GM19328 (cell line): ENCODE data around the gene RWDD4.
"Not testable (repeated sequence)": the region's sequence is repeated elsewhere in the genome, so short reads cannot be mapped to it uniquely, and the experiment has no call there.

Experiments
- ATAC-seq: cut with Tn5 transposase; IDR thresholded peaks from one replicate; pipeline ENCODE4 v1.9.1; 2021; ENCODE audit warnings: mild to moderate bottlenecking, moderate library complexity; ENCODE audit not compliant: unreplicated experiment

RWDD4 gene

GRCh38 chr4:183636503-183636902 is 22.5 kb downstream of the RWDD4 start:
- no peak for ATAC-seq

GRCh38 chr4:183635741-183636140 is 23.2 kb downstream of the RWDD4 start:
- ATAC-seq = no peak

GRCh38 chr4:183635321-183635720 is 23.7 kb downstream of the RWDD4 start:
- no peak for ATAC-seq

GRCh38 chr4:183633476-183634400 is 25.2 kb downstream of the RWDD4 start:
- ATAC-seq = no peak

- no peak for ATAC-seq
Measured at GRCh38 chr4:183632689-183633088, 26.3 kb downstream of the RWDD4 start.

GRCh38 chr4:183631577-183632198 is 27.3 kb downstream of the RWDD4 start:
- no peak for ATAC-seq

- ATAC-seq = no peak
Measured at GRCh38 chr4:183627979-183628588, 30.9 kb downstream of the RWDD4 start.

GRCh38 chr4:183627286-183627685 is 31.7 kb downstream of the RWDD4 start:
- ATAC-seq = not testable (repeated sequence)

GRCh38 chr4:183626168-183626567 is 32.8 kb downstream of the RWDD4 start:
- no peak for ATAC-seq

- no peak for ATAC-seq
Measured at GRCh38 chr4:183624548-183624947, 34.4 kb downstream of the RWDD4 start.

- no peak for ATAC-seq
Measured at GRCh38 chr4:183621875-183622274, 37.1 kb downstream of the RWDD4 start.

- ATAC-seq = no peak
Measured at GRCh38 chr4:183620421-183620820, 38.6 kb downstream of the RWDD4 start.

GRCh38 chr4:183618681-183619080 is 40.3 kb downstream of the RWDD4 start:
- ATAC-seq = no peak

- no peak for ATAC-seq
Measured at GRCh38 chr4:183617075-183617474, 41.9 kb downstream of the RWDD4 start.

- no peak for ATAC-seq
Measured at GRCh38 chr4:183612329-183613250, 46.4 kb downstream of the RWDD4 start.

- no peak for ATAC-seq
Measured at GRCh38 chr4:183611210-183611830, 47.7 kb downstream of the RWDD4 start.

GRCh38 chr4:183610613-183611012 is 48.4 kb downstream of the RWDD4 start:
- no peak for ATAC-seq

GRCh38 chr4:183610033-183610432 is 49.0 kb downstream of the RWDD4 start:
- no peak for ATAC-seq

GRCh38 chr4:183609151-183609550 is 49.8 kb downstream of the RWDD4 start:
- ATAC-seq = no peak

- ATAC-seq = no peak
Measured at GRCh38 chr4:183607894-183608293, 51.1 kb downstream of the RWDD4 start.
